B cell (primary cell): ENCODE data around the gene EHBP1.

Source experiments
- CTCF ChIP-seq: fragments of 200-600 bp; IDR thresholded peaks from one replicate; pipeline ENCODE4 v1.8.0; 2022; ENCODE audit warnings: antibody characterized with exemption, mild to moderate bottlenecking
- EZH2 ChIP-seq: IDR thresholded peaks from 2 replicates; pipeline ENCODE4 v1.6.1; 2012; ENCODE audit warnings: borderline replicate concordance, low read depth, mild to moderate bottlenecking, moderate library complexity, low read length; ENCODE audit not compliant: insufficient read depth, poor library complexity, severe bottlenecking

GRCh38 chr2:62760555-62760954 is 55.0 kb downstream of the EHBP1 start:
- no peak for TF ChIP-seq CTCF
- no peak for TF ChIP-seq EZH2
